ENCODE data around the gene SLC44A5. TPM values are rescaled to one million over a fixed set of nuclear protein-coding genes. Genes with fewer than 3 reads are reported as not detected.

Gene SLC44A5
- total RNA-seq, 1 donor: under 0.01 TPM

GRCh38 chr1:75330624-75331023, 280.3 kb downstream of the SLC44A5 start:
- no peak overlapping the region for H3K4me3 ChIP-seq (ENCODE audit: low read depth, low read length)
- DNase-seq (ENCODE audit: low read depth): no peak
- TF ChIP-seq, protein P1, sequence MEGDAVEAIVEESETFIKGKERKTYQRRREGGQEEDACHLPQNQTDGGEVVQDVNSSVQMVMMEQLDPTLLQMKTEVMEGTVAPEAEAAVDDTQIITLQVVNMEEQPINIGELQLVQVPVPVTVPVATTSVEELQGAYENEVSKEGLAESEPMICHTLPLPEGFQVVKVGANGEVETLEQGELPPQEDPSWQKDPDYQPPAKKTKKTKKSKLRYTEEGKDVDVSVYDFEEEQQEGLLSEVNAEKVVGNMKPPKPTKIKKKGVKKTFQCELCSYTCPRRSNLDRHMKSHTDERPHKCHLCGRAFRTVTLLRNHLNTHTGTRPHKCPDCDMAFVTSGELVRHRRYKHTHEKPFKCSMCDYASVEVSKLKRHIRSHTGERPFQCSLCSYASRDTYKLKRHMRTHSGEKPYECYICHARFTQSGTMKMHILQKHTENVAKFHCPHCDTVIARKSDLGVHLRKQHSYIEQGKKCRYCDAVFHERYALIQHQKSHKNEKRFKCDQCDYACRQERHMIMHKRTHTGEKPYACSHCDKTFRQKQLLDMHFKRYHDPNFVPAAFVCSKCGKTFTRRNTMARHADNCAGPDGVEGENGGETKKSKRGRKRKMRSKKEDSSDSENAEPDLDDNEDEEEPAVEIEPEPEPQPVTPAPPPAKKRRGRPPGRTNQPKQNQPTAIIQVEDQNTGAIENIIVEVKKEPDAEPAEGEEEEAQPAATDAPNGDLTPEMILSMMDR (IDR thresholded peaks at IDR 0.05; ENCODE audit: insufficient read depth, low read depth, low read length): no peak

- TF ChIP-seq, protein P1 (IDR thresholded peaks at IDR 0.05; ENCODE audit: insufficient read depth, low read depth, low read length): no peak
- no peak overlapping the region for H3K4me3 ChIP-seq (ENCODE audit: low read depth, low read length)
- no peak for DNase-seq (ENCODE audit: low read depth)
These were observed 282.2 kb downstream of the SLC44A5 start for GRCh38 chr1:75328691-75329090.

DNA sequence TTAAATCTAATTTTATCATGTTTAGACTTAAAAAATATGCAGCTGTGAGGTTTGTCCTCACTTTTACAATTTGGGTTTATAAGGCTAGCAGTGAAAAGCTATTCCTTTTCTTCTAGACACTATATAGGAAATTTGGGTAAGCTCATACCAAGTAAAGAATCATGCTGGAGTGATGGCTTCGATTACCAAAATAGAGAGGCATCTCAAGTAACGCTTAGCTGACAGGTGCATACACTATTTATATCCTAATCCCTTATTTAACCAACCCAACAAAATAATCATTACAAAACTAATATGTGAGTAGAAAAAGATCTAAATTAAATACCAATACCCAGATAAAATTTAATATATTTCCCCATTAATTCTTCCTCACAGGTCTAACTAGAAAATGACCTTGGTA, 283.5 kb downstream of the SLC44A5 start:
- no peak overlapping the region for H3K4me3 ChIP-seq (ENCODE audit: low read depth, low read length)
- DNase-seq (ENCODE audit: low read depth): no peak
- TF ChIP-seq, protein P1 (IDR thresholded peaks at IDR 0.05; ENCODE audit: insufficient read depth, low read depth, low read length): no peak

DNA sequence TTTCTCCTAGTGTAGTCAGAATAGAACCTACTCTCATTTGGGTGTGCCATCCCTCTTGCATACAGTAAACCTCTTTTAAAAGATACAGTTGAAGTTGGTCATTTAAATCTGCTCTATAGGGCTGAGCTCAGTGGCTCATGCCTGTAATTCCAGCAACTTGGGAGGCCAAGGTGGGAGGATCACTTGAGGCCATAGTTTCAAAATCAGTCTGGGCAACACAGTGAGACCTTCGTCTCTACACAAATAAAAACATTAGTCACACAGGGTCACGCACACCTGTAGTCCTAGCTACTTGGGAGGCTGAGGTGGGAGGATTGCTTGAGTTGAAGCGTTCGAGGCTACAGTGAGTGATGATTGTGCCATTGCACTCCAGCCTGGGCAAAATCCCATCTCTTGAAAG, 292.9 kb downstream of the SLC44A5 start:
- no peak overlapping the region for H3K4me3 ChIP-seq (ENCODE audit: low read depth, low read length)
- TF ChIP-seq, protein P1 (IDR thresholded peaks at IDR 0.05; ENCODE audit: insufficient read depth, low read depth, low read length): no peak
- DNase-seq (ENCODE audit: low read depth): no peak

DNA sequence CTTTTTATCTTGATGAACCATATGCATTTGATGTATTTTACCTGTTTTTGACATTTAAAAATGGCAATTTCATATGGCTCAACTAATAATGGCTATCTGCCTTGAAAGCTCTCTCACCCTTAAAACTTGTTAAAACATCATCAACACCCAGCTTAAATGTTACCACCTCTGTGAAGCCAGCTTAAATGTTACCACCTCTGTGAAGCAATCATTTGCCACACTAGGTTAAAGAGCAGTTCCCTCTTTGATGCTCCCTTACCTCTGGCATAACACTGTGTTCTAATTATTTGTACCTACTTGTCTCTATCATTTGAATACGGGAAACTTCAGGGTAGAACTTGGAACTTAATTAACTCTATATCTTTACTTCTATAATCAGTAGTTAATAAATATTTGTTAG, 294.7 kb downstream of the SLC44A5 start:
- TF ChIP-seq, protein P1 (IDR thresholded peaks at IDR 0.05; ENCODE audit: insufficient read depth, low read depth, low read length): no peak
- H3K4me3 ChIP-seq (ENCODE audit: low read depth, low read length): no peak overlapping the region
- DNase-seq (ENCODE audit: low read depth): no peak

DNA sequence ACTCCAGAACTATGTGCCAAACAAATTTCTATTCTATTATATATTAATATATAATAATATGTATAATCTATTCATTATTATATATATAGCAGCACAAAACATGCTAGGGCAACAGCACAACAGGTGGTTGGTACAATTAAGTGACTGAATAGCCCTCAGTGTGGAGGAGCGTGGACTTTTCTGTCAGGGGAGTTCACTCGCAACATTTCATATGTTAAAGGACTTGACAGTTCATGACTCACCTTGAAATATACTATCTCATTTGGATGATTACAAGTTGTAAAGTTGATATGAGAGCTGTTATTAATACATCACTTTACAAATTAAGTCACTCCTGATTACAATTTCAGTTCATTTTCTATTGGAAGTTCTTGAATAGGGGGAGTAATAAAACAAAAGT, 298.3 kb downstream of the SLC44A5 start:
- no peak overlapping the region for H3K4me3 ChIP-seq (ENCODE audit: low read depth, low read length)
- DNase-seq (ENCODE audit: low read depth): no peak
- TF ChIP-seq, protein P1 (IDR thresholded peaks at IDR 0.05; ENCODE audit: insufficient read depth, low read depth, low read length): no peak

GRCh38 chr1:75310067-75310466, 300.8 kb downstream of the SLC44A5 start:
- TF ChIP-seq, protein P1 (IDR thresholded peaks at IDR 0.05; ENCODE audit: insufficient read depth, low read depth, low read length): no peak
- H3K4me3 ChIP-seq (ENCODE audit: low read depth, low read length): no peak overlapping the region
- no peak for DNase-seq (ENCODE audit: low read depth)

All from fibroblast of villous mesenchyme (primary cell).